Mesenteric fat pad (tissue), 1 donor: ENCODE measurements around the gene GRN. TPM values are rescaled to one million over a fixed set of nuclear protein-coding genes. Genes with fewer than 3 reads are reported as not detected.
"Not testable (repeated sequence)": the region's sequence is repeated elsewhere in the genome, so short reads cannot be mapped to it uniquely, and the experiment has no call there.

Experiments
- DNase-seq: peaks from one replicate; pipeline ENCODE4 v3.0.0-alpha.2; 2020; ENCODE audit warnings: low spot score
- total RNA-seq: library from RNA; stranded (reverse); fragmentation: NEBNext Ultra II Directional; extraction: Animal tissue kit (Norgen Biotek cat#: 25700); gene quantifications from one replicate; pipeline ENCODE4 v1.2.1, GENCODE V29; 2021
- donor health status: DM: yes; HTN: yes; CAD: no.

The GRN gene
- total RNA-seq, 1 donor from 2014 or later: 278 TPM

GRCh38 chr17:44346064-44346844, 1.2 kb downstream of the GRN start:
- no peak for DNase-seq

- not testable (repeated sequence) for DNase-seq
Observed at GRCh38 chr17:44347206-44348055, 2.3 kb downstream of the GRN start.

- DNase-seq: no peak
Observed at GRCh38 chr17:44348234-44348987, 3.3 kb downstream of the GRN start.

GRCh38 chr17:44348988-44349364, 3.9 kb downstream of the GRN start:
- no peak for DNase-seq

GRCh38 chr17:44349553-44350070, 4.5 kb downstream of the GRN start:
- no peak for DNase-seq

- no peak for DNase-seq
Observed at GRCh38 chr17:44350733-44351226, 5.7 kb downstream of the GRN start.

- DNase-seq: no peak
Observed at GRCh38 chr17:44351464-44351863, 6.4 kb downstream of the GRN start.

GRCh38 chr17:44351961-44352827, 7.1 kb downstream of the GRN start:
- DNase-seq: no peak

GRCh38 chr17:44352828-44353671, 7.9 kb downstream of the GRN start:
- no peak for DNase-seq

GRCh38 chr17:44353672-44354331, 8.7 kb downstream of the GRN start:
- DNase-seq: no peak

- DNase-seq: no peak
Observed at GRCh38 chr17:44354582-44355561, 9.8 kb downstream of the GRN start.

- DNase-seq: no peak
Observed at GRCh38 chr17:44355642-44356099, 10.6 kb downstream of the GRN start.

- DNase-seq: no peak
Observed at GRCh38 chr17:44356241-44356640, 11.1 kb downstream of the GRN start.

GRCh38 chr17:44358066-44358465, 13.0 kb downstream of the GRN start:
- DNase-seq: no peak

- DNase-seq: no peak
Observed at GRCh38 chr17:44359006-44359405, 13.9 kb downstream of the GRN start.

- DNase-seq: no peak
Observed at GRCh38 chr17:44359458-44360143, 14.5 kb downstream of the GRN start.

GRCh38 chr17:44360144-44360533, 15.0 kb downstream of the GRN start:
- no peak for DNase-seq
